AG08396 (cell line): ENCODE results near the gene COX6B2.

Experiments
- DNase-seq: peaks from one replicate; pipeline ENCODE4 v3.0.0; 2012; ENCODE audit warnings: low spot score, mixed read lengths

Gene COX6B2

DNA sequence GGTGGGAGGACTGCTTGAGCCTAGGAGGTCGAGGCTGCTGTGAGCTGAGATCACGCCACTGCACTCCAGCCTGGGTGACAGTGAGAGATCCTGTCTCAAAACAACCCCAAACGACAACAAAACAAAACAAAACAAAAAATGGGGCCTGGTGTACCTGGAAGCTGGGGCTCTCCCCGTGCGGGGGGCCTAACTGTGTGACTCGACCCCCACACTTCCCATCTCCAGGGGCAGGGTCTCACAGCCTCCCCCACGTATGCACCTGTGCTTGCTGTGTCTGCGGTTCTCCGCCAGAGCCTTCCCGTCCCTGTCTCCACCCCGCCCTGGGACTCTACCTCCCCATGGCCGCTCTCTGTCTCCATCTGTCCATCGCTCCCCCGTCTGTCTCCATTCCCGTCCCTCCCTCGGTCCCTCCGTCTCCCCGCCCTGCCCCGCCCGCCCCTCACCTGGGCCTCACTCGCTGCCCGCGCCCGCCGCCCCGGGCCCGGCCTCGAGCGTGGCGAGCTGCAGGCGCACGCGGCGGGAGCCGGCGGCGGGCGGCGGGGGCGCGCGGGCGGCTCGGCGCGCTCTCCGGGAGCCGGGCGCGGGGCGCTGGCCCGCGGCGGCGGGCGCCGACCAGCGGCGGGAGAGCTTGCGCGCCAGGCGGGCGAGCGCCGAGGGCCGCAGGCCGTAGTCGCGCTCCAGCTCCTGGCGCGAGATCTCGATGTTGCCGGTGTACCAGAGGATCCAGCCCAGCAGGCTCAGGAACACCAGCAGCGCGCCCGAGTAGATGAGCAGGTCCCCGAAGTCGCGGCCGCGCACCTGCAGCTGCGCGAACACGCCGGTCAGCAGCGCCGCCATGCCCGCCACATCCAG, 29.0 kb upstream of the COX6B2 start:
- DNase-seq: peak; percentile 89

GRCh38 chr19:55382522-55383054, 28.1 kb upstream of the COX6B2 start:
- no peak for DNase-seq

DNA sequence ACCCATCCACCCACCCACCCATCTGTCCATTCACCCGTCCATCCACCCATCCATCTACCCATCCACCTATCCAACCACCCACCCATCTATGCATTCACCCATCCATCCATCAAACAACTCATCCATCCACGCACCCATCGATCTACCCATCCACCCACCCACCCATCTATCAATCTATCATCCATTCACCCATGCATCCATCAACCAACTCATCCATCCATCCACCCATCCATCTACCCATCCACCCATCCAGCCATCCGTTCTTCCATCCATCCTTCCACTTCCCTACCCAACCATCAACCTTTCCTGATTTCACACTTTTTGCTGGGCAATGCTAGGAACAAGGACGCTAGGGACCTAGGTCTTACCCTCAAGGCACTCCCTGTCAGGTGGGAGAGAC, 27.5 kb upstream of the COX6B2 start:
- DNase-seq: no peak

GRCh38 chr19:55379174-55379573, 24.7 kb upstream of the COX6B2 start:
- DNase-seq: no peak

DNA sequence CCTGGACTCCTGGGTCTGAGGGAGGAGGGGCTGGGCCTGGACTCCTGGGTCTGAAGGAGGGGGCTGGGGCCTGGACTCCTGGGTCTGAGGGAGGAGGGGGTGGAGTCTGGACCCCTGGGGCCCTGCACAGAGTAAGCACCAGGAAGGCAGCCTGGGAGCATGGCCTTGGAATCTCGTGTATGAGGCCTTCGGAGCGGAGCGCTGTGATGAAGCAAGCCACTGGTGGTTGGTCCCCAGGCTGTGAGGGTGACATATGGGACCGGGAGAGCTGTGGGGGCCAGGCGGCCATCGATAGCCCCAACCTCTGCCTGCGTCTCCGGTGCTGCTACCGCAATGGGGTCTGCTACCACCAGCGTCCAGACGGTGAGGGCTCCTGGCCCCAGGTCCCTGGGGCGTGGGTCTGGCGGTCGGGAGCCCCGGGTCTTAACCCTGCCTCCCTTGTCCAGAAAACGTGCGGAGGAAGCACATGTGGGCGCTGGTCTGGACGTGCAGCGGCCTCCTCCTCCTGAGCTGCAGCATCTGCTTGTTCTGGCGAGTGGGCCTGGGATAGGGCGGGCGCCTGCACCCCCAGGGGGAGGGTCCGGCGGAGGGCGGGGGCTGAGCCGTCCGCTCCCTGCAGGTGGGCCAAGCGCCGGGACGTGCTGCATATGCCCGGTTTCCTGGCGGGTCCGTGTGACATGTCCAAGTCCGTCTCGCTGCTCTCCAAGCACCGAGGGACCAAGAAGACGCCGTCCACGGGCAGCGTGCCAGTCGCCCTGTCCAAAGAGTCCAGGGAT, 23.0 kb upstream of the COX6B2 start:
- no peak for DNase-seq

- no peak for DNase-seq
Measured at GRCh38 chr19:55376241-55376933, 21.9 kb upstream of the COX6B2 start, which contains the start of gene TMEM190. Gene TMEM190, plus strand, starts transcription at chr19:55376826. Its CDS starts 28 bp downstream, at chr19:55376854.

DNA sequence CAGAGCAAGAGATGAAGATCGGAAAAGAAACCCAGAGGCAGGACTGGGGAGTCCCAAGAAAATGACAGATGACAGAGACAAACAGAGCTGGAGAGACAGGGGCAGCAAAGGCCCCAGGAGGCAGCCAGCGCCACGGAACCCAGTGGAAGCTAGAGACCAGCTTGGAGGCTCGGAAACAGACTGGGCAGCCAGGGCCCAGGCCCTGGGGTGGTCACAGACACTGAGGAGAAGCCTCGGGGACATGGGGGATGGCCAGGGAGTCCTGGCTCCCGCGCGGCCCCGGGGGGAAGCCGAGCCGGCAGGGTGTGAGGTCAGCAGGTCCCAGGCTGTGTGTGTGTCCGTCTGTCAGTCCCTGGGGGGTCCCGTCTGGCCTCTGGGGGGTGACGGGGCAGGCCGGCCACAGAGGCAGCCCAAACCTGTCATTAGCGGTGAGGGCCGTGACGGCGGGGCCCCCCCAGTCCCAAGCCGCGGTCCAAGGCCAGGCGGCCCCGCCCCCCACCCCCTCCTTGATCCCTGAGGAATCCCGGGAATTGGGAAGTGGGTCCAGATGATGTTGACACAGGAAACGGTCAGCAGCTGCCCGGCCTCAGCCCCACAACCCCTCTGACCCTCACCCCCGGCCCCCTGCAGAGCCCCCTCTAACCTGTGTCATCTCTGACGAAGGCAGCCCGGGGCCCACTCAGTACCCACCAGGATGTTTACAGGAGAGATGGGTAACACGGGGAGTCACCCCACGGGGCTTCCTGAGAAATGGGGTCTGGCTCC, 19.7 kb upstream of the COX6B2 start:
- peak; percentile 76 for DNase-seq

GRCh38 chr19:55373306-55373992, 18.9 kb upstream of the COX6B2 start:
- DNase-seq: no peak

DNA sequence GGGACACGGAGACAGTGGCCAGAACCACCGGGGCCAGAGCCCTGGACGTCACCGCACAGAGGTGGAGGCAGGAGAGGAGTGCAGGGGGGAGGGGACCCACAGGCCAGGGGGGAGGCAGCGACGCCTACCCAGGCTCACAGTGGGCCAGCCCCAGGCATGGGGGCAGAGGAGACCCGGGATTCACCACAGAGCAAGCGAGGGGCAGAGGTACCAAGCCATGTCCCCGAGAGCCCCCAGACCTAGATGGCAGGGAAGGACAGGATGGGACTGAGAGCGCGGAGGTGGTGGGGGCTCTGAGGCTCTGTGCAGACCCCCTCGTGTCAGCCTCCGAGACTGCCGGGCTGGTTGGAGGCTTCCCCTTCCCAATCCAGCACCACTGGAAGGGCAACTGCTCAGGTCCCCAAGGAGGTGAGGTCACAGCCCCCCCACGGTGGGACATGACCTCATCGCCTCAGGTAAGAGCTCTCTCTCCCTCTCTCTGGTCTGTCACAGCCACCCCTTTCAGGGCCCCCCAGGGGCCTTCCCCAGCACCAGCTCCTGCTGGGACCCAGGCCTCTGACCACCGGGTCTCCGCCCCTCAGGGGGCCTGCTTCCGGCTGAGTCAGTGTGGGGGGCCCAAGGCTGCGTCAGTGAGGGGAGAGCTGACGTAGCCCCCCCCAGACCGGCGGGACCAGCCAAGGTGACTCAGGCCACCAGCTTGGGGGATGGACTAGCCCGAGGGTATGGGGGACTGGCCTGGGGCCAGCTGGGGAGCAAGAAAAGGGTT, 18.0 kb upstream of the COX6B2 start:
- DNase-seq: no peak

DNA sequence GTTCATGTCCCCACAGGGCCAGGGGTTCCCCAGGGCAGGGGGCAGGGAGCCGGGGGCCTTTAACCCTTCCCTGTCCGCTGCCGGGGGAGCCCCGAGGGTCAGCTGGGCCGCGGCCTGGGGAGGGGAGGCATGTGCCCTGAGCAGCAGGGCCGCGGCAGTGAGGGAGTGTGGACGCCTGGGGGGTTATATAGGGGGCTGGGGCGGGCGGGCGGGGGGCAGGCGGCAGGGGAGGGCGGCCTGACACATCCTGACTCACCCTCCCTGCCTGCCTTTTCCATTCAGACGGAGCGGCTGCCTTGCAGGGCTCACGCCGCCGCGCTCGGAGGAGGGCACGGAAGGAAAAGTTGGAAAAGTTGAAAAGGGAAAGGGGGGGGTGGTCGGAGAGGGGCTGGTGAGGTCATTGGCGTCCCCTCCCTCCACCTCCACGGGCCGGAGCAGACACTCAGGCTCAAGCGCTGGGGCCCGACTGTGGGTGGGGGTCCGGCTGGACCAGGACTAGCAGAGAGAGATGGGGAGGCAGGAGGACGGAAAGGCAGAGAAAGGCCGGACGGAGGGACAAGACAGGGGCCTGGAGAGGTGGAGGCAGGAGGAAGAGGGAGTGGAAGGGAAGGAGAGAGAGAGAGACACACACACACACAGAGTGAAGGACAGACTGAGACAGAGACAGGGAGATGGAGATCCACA, 15.9 kb upstream of the COX6B2 start, which contains the start of gene IL11:
Gene IL11 (minus strand): TSS at position 159 of the 684 bp plus-strand sequence. CDS start 153 bp downstream, at position 6.
- DNase-seq: peak; percentile 89

GRCh38 chr19:55369653-55370304, 15.3 kb upstream of the COX6B2 start:
- DNase-seq: peak; percentile 97

DNA sequence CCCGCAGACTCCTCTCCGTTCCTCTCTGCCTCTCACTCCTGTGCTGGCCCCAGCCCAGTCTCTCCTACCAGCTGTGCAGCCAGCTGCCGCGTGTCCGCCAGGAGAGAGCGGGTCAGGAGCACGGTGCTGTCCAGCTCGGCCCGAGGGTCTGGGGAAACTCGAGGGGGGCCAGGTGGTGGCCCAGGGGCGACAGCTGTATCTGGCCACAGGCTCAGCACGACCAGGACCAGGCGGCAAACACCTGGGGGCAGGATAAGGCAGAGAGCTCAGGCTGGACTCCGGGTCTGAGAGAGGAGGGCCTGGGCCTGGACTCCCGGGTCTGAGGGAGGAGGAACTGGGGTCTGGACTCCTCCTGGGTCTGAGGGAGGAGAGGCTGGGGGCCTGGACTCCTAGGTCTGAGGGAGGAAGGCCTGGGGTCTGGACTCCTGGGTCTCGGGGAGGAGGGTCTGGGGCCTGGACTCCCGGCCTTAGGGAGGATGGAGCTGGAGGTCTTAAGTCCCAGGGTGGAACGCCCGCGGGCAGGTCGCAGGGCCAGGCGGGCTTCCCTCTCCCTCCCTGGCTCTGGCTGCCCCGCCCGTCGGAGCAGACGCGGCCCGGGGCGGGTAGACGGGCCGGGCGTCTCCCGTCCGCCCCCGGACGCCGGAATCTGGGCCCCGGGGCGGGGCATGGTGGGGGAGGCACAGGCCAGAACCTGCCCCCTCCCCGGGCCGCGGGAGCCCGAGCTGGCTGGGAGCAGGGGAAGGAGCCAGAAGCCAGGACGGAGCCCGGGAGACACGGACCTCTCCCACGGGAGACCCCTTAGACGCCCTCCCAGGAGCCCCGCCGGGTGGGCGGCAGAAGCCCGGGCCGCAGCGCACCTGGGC, 14.4 kb upstream of the COX6B2 start:
- peak; percentile 89 for DNase-seq

DNA sequence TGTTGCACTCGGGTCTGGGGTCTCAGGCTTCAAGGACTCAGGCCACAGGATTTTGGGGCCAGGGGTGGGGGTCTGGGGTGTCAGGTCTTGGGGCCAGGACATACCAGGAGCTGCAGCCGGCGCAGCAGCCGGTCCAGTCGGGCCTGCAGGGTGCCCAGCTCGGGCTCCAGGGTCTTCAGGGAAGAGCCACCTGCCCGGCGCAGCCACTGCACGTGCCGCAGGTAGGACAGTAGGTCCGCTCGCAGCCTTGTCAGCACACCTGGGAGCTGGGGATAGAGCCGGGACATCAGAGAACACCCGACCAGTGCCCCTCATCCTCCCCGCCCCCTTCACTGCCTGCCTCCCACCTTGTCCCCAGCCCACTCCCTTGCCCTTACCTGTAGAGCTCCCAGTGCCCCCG, 13.6 kb upstream of the COX6B2 start:
- no peak for DNase-seq

DNA sequence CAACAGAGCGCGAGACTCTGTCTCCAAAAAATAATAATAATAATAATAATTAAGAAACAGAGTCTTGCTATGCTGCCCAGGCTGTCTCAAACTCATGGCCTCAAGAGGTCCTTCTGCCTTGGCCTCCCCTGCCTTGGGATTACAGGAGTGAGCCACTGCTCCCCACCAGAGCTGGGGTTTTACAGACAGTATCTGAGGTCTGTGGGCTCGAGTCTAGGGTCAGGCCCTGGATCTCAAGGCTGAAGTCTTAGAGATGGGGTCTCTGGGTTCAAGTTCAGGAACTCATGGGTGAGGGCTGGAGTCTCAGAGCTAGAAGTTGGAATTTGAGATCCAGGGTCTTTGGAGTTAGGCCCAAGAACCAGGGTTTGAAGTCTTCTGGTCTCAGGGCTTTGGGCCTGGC, 12.3 kb upstream of the COX6B2 start:
- no peak for DNase-seq

DNA sequence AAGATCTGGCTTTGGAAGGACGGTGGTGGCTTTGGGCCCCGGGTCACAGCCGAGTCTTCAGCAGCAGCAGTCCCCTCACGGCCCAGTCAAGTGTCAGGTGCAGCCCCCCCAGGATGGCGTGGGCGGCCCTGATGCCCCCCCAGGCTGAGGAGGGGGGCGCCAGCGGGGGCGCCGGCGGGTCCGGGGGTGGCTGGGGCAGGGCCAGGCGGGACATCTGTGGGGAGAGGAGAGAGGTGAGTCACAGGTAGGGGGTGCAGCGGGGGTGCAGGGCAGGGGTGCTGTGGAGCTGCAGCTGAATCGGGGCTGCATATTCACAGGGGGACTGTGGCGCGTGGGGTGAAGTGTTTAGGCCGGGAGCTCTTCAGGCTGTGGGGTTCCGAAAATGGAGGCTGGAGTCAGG, 11.4 kb upstream of the COX6B2 start:
- DNase-seq: no peak

DNA sequence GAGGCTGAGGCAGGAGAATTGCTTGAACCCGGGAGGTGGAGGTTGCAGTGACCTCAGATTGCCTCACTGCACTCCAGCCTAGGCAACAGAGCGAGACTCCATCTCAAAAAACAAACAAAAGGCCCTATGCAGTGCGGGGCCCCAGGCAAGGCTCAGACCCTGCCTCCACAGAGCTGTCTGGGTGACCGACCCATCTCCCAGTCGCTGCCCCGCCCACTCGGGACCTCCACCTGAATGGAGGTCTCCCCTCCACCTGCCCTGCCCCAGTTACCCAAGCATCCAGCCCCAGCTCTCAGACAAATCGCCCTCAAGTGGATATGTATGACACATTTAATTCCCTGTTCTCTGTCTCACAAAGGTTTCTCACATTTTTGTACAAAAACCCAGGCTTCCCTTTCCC, 10.7 kb upstream of the COX6B2 start:
- DNase-seq: no peak

DNA sequence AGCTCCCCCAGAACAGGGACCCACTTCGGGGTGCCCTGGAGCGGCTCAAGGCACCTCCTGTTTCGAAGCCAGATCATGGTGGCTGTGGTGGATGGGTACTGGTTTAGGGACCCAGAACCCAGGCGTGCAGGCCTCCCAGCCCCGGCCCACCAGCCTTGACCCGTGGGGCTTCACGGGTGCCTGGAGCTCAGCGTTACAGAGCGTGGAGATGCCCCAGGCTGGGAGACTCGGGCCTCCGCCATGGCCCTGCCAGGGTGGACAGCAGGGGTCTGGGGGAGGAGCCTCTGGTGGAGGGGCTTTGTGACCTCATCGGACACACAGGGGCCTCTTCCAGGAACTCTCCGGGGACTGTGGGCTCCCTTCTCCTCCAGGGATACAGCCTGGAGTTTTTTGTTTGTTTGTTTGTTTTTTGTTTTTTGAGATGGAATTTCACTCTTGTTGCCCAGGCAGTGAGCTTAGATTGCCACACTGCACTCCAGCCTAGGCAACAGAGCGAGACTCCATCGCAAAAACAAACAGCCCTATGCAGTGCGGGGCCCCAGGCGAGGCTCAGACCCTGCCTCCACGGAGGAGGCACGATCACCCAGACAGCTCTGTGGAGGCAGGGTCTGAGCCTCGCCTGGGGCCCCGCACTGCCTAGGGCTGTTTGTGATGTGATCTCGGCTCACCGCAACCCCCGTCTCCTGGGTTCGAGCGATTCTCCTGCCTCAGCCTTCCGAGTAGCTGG, 8.6 kb upstream of the COX6B2 start, which contains the start of gene GARIN5B:
Gene GARIN5B (minus strand): TSS at position 271 of the 727 bp plus-strand sequence. CDS start 194 bp downstream, at position 77.
- no peak for DNase-seq
